NCI-H146 (cell line): ENCODE data around the gene KIF21B.
A peak's percentile ranks its signal among the peaks of the same experiment; 100 is the strongest.

ENCODE experiments used
- DNase-seq: peaks from one replicate; lab custom pipeline; 2025; lab: John Stamatoyannopoulos, UW

Gene KIF21B

DNA sequence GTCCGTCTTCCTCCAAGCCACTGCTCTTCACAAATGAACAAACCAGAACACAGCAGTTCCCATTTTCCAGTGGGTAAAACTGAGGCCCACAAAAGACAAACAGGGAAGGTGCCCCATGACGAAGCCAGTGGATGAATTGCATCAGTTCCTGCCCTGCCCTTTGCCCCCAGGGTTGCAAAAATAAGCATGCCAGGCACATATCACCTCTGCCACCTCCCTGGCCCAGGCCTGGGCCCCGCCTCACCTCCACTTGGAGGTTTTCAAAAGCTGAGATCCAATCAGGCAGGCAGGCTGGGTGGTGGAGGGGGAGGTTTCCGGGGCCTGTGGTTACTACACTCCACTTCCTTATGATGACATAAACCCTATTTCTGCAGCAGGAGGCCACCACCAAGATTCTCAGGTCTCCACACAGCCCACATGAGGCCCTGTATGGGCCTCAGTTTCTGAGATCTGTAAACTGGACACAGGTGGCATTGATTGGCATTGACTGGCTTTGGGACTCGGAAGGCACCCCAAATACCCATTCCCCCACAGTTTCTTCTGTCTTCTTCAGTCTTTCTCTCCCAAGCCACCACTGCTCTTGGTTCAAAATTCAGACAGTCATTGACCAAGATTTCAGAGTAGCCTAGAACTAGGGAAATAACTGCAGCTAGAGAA lies 4.1 kb downstream of the KIF21B start:
- DNase-seq = no peak

DNA sequence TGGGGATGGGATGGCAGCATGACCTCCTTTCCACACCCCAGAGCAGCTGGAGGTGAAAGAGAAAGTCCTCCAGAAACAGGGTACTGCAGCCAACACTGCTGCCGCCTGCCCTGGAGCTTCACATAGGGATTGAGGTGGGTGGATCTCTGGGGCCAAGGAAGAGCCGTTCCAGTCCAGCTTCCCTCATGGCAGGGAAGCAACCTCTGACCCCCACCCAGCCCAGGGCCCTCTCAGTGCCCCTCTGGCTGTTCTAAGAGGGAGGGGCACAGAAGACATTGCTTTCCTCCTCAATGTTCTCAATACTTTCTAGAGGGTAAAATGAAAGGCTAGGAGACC lies 5.7 kb downstream of the KIF21B start:
- DNase-seq = no peak

DNA sequence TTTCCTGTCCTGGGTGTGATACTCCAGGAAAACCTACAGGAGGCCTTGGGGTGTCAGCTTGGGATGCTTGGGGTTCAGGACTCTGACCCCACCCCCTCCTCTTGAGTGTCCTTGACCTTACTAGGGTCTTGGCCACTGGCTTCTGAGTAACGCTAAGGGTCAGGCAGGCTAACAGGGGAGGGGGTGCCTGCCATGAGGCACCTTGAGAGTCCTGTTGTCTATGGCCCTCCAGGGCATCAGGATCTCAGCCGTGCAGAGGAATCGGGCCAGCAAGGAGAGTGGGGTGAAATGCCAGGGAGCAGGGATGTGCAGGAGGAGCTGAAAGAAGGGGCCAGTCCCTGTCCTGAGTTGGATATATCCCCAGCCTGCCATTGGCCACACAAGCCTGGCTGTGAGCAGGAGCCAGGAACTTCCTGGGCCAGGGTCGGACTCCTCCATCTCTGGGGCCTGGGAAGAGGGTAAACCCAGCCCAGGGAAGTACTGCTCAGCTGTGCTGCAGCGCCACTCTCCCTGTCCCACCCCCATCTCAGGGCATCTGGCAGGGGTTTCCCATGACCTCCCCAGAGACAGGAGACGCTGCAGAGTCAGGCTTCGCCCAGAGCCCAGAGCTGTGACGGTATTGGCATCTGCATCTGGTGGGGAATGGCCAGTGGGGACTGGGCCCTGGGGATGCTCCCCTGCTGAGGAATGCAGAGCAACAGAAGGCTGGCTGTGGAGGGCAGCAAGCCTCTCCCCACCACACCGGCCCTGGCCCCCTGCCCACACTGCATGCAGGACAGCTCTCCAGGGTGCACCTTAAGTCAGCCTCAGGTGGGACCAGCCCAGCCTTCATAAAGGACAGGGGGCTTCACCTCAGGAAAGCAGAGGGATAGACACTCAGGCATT lies 6.3 kb downstream of the KIF21B start:
- no peak for DNase-seq

DNA sequence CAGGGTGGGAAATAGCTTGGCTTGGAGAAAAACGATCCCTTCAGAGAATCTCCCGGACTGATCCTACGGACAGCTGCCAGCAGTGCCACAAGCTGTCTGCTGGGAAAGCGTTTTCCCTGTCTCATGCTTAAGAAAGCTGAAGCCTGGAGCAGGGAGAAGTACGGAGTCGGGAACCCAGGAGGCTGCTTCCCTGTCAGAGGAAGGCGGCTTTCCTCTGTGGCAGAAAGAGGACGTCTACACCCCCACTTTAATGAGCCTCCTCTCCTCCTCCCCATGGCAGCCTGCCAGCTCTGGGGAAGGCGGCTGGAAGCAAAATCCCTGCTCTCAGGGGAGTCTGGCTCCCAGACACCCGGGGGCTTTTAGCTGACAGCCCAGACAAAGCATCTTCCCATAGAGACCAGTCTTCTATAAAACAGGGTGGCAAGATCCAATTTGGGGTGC lies 7.3 kb downstream of the KIF21B start:
- DNase-seq = peak; percentile 60

DNA sequence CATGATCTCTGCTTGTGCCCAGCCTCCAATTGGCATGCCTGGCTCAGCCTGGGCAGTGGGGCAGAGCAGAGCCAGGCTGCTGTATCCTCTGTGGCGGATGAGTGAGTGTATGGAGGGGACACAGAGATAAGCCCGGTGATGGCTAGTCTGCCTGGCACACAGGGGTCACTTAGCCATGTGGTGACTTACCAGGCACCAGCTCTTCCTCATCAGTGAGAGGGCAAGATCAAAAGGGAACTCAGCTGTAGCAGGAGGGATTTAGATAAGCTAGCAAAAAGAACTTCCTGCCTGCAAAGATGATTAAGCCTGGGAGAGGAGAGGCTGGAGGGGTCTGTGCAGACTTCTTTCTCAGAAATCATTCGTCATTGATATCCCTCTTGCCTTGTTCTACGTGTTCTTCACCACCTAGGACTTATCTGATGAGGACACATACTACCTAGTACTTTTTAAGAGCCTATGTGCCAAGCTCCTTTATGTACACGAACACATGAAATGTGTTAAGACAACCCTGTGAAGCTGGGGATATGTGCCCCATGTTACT lies 7.9 kb downstream of the KIF21B start:
- no peak for DNase-seq

DNA sequence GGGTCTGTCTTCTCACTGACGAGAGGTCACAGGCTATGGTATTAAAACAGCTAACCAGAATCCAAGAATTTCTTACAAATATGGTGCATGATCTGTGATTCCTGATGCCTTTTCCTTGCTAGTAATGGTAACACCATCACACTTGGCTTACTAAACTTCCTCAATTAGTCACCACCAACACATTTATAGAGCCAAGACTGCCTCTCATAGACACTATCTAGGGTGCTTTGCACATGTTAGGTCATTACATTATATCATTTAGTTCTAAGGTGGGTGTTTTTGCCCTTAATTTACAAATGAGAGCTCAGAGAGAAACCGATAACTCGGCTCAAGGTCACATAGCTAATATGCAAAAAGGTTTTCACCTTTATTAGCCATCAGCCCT lies 8.7 kb downstream of the KIF21B start:
- no peak for DNase-seq

DNA sequence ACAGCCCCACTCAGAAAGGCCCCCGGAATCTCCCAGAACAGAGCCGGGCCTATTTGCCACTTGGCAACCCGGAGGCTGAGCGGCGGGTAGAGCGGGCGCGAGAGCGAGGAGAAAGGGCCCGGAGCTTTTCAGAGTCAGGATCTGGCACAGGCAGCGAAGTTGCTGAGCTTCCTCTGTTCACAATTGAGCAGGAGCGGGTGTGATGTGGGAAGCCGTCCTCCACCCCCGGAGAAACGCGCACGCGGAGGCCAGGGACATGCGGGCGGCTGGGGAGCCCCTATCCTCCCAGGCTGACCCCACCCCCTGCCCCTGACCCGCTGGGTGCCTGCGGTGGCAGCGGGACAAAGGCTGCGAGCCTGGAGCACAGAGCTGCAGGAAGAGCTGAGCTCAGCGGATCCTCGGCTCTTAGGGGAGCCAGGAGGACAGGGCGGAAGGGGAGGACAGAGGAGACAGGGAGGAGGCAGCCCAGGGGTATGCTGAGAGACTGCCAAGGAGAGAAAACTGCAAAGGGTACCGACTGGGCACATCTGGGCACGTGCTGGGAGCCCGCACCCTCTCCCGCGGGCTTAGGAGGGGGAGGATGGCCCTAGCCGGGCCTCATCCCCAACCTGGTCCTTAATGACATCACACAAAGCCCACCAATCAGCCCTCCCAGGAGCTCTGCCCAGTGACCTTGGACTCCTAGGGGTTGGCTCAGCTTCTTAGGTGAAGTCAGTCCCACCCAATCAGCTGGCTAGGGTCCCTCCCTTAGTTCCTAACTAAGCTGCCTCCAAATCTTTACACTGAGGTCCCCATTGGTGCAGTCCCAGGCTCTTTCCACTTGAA lies 9.3 kb downstream of the KIF21B start:
- no peak for DNase-seq

DNA sequence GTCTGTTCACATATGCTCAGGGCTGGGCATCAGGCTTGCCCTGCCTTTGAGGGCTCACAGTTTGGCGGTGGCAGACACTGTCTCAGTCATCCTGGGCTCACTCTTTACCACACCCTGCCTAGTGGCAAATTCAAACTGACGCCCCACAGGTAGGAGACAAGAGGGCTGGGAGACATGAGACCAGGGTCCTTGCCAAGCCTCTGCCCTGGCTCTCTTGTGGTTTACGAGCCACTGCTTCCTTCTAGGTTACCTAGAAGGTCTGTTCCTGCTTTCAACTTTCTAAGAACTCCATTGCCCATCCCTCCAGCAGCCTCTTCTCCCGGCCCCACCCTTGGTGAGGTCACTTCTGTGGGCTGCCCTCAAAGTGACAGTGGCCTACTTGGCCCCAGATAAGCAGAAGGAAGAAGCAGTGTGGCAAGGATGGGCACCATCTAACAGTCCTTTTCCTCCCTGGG lies 10.5 kb downstream of the KIF21B start:
- no peak for DNase-seq

DNA sequence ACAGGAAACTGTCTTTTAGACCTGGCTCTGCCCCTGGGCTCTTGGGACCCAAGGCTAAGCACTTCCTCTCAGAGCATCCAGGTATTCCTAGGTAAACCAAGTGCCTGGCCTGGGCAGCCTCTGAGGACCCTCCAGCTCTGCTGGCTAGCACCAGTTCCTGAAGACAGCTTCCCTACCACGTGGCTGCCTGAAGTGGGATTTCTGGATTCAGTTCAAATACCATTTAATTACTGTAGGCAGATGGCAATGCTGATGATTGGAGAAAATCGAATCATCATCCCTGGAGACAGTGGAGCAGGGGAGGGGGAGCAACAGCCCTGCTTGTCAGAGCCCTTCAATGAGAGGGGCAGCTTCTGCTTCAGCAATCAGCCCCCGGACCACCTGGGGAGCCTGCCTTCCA lies 11.9 kb downstream of the KIF21B start:
- peak; percentile 37 for DNase-seq

DNA sequence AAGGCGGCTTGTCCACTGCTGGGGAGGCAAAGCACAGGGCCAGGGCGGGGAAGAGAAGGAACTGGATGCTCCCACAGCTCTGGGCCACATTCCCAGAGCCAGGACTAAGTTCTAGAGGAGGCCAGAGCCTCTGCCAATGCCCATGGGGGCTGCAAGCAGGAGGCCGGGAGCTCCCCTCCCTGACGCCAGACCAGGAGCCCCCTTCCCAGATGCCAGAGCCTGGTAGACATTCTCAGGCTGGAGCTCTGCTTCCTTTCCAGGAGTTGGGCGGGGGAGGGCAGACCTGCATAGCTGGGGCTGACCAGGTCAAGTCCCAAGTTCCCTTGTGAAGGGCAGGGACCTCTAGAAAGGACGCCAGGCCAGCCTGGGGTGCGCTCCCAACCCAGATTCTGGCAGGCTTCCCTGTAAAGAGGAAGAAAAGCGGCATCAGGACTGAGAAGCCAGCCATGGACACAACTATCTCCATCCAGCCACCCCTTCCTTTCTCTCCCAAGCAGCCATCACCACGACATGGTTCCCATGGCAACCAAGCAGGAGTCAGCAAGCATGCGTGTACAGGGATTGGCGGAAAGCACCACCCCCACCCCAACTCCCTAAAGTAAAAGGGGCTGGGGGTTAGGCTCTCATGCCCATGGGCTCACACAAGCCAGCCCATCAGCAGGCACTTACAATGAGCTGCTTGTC lies 13.4 kb downstream of the KIF21B start:
- peak; percentile 13 for DNase-seq

DNA sequence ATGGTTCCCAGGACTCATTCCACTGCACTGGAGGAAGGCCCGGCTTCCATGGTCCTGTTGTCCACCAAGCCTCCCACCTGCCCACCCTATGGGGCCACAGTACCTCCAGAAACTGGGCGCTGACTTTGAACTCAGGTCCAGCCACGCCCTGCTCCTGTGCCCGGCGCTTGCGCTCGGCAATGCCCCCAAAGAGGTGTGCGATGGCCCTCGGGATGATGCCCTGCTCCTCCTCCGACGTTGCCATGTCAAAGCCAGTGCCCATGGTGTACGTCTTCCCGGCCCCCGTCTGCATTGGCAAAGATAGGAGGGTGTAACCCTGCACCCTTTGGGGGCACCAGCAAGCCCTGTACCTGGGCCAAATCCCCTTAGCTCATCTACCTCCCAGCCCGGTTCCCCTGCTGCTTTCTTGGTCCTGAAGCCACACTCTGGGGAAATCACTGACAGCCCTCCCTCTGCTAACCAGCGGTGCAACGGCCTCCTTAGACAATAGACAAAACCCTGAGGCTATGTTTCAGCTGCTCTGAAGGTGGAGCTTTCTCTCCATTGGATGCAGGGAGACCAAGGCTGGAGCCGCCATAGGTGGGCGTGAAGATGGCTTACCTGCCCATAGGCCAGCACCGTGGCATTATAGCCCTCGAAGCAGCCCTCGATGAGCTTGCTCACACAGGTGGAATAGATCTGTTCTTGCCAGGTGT lies 14.7 kb downstream of the KIF21B start:
- peak; percentile 96 for DNase-seq

DNA sequence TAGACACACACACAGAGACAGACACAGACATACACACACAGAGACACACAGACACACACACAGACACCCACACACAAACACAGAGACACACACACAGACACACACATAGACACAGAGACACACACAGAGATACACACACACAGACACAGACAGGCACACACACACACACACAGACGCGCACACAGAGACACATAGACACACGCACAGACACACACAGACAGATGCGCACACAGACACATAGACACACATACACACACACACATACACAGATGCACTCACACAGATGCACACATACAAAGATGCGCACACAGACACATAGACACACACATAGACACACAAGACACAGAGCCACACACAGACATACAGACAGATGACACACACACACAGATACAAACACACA lies 16.0 kb downstream of the KIF21B start:
- DNase-seq = no peak

DNA sequence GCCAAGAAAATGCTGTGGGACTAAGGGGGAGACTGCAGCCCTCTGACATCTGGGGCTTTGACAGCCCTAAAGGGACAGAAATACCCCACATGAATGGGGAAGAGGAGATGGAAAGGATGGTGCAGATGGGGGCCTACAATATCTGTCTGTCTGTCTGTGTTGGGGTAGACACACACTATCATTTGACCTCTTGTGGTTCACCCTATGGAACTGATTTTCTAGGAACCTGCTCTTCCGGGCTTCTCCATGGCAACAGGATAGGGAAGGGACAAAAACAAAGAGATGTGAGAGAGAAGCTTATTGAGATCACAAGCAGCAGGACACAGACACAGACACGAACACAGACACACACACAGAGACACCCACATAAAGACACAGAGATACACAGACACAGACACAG lies 17.1 kb downstream of the KIF21B start:
- DNase-seq = peak; percentile 9

DNA sequence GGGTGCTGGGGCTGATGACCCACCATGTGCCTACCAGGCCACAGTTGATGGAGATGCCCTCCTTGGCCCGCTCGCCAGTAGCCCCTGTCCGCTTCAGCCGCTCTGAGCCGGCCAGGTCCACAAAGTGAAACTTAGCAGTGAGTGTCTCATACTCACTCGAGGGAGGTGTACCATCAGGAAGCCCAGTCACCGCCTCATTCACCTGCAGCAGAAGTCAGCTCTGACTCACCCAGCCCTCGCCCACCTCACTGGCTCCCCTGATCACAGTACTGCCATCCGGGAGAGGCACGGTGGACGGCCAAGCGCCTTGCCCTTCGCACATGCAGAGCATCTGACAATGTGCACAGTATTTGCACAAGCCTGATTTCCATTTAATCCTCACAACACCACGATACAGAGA lies 18.8 kb downstream of the KIF21B start:
- DNase-seq = no peak

DNA sequence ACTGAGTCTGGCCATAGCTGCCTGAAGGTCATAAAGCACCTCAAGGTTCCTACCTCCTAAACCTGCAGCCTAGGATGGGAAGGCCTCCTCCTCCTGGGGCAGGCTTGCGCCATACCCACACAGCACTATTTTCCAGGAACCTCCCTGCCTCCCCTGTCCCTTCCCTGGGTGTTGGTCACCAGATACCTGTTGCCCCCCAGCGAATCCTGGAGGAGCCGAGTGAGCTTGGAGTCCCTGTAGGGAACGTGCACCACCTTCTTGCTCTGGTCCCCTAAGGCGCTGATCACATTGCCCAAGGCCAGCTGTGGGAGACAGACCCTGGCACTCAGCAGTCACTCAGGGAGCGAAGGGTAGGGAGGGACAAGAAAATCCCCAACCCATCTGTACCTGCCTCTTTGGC lies 19.4 kb downstream of the KIF21B start:
- DNase-seq = no peak

DNA sequence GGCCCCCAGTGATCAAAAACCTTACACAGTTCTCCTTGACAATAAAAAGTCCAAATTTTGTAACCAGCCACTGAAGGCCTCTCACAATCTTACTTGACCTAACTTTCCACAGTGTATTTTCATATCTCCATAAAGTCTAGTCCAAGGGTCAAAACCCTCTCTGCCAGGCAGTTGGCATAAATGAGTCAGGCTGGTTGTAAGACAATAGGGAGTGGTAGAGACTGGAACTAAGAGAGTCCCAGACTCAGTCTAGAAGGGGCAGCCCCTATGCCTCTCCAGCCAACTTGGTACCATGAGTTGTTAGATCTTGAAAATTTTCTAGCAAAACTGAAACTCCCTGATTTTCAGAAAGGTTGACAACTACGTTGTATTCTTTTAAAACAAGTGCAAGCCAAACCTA lies 21.0 kb downstream of the KIF21B start:
- no peak for DNase-seq

DNA sequence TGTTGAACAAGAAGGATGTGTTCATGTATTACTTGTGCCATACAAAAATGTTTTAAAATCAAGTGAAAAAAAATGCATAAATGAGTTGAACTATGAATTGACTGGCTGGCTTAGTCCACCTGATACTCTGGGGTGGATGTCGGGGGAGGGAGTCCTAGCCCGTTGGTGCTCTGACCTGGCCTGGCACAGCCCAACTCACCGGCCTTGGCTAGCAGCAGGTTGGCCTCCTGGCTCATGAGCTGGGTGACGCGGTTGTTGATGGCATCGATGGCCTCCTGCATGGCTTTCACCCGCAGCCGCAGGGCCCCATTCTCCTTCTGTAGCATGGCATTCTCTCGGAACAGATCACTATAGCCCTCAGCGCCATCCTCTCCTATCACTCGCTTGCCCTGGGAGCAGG lies 21.6 kb downstream of the KIF21B start:
- DNase-seq = no peak

DNA sequence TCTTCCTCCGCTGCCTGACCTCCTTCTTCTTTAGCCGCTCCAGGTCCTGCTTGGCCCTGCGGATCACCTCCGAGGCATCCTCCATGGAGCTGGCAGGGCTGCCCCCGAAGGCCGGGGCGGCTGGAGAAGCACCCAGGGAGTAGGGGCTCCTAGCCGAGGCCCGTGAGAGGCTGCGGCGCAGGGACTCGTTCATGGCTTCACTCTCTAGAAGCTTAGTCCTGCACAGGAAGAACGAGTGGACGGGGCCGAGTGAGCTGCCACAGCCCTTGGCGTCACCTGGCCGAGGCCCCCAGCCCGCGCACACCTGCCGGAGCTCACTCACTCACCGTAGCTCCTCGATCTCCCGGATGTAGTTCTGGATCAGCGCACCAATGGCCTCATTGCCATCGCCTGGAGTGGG lies 23.1 kb downstream of the KIF21B start:
- no peak for DNase-seq

DNA sequence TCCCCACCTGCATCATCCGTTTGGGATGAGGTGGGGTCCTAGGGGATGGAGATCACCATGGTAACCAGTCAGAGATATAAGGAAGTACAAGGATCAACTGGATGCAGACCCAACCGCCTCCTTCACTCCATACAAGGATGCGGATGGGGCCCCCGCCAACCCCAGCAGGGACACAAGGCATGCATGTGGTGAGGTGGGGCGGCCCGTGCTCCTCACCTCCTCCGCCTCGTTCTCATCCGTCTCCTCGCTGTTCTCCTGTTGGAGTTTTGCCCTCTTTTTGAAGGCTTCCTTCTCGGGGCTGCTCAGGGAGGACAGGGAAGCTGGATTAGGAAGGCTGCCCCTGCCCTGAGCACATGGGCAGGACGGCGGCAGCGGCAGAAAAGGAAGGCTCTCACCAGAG lies 23.8 kb downstream of the KIF21B start:
- no peak for DNase-seq

DNA sequence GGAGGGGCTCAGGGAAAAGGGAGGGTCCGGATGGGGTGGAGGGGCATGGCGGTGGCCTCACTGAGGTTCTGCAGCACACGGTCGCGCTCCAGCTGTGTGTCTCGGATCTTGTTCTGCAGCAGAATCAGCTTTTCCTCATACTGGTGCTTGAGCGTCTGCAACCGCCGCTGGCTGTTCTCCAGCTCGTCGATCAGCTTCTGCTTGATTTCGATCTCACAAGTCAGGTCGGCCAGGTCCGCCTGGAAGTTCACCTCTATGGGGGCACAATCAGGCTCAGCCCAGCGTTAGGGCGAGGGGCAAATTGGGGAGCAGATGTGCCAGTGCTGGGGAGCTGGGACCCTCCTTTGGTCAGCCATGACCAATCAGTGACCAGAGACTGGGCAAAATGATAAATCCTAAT lies 25.2 kb downstream of the KIF21B start:
- DNase-seq = no peak

DNA sequence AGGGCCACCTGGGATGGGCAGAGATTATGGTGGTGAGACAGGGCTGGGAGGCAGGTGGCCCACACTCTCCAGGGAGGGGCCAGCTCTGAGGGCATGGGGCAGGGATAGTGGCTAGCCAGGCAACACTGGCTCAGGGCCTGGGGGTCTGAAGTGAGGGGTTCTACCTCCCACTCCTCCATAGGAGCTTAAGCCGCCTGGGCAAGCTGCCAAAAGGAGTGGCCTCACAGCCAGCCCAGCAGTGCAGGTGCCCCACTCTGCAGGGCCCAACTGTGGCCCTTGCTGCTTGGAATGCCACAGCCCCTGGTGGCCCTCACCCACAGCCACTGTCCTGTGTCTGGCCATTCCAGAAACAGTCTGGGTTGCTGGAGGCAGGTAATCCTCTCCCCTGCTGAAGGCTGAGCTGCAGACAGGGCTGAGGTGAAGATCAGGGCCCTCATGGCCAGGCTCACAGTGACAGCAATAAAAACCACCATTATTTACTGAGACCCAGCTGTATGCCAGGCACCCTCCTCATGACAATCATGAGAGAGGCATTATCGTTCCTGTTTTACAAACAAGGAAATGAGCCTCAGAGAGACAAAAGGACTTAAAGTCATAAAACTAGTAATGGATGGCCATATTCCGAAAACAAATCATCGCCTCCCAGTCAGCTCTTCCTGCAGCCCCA lies 31.0 kb downstream of the KIF21B start:
- peak; percentile 19 for DNase-seq
